Uterus (tissue), 2 donors: ENCODE results near the gene VAV3.

ENCODE experiments used
- CTCF ChIP-seq, 4 experiments: fragments of 200-600 bp in 2 of 4; fragments of 450-650 bp in 2 of 4; sonication (generic) in 2 of 4; IDR thresholded peaks; one replicate each; pipeline ENCODE4 v1.5.1; 2016 to 2019; ENCODE audit warnings: antibody characterized with exemption in 4 of 4, mild to moderate bottlenecking in 2 of 4, moderate library complexity in 1 of 4
- POLR2A ChIP-seq, 2 donors: fragments of 450-650 bp; IDR thresholded peaks; one replicate each; pipeline ENCODE4 v1.6.1; 2016; ENCODE audit warnings: antibody characterized with exemption in 2 of 2, mild to moderate bottlenecking in 1 of 2, moderate library complexity in 1 of 2

- TF ChIP-seq POLR2A (IDR thresholded peaks at IDR 0.05) (no peak), CTCF (IDR thresholded peaks at IDR 0.05) (no peak)
Observed at GRCh38 chr1:107524301-107524700, 440.7 kb downstream of the VAV3 start.
